GM12873 (cell line): ENCODE data around the gene FAM181A.

ENCODE experiments used
- CTCF ChIP-seq: IDR thresholded peaks from 2 replicates; pipeline ENCODE4 v1.5.1; 2012; ENCODE audit warnings: low read depth, mild to moderate bottlenecking, moderate library complexity, low read length, control low read depth; ENCODE audit not compliant: insufficient read depth; ENCODE audit errors: missing control alignments

FAM181A gene

GRCh38 chr14:93953739-93954515, 26.8 kb downstream of the FAM181A start:
- TF ChIP-seq CTCF = no peak

GRCh38 chr14:93954516-93954830, 27.3 kb downstream of the FAM181A start:
- TF ChIP-seq CTCF = no peak

DNA sequence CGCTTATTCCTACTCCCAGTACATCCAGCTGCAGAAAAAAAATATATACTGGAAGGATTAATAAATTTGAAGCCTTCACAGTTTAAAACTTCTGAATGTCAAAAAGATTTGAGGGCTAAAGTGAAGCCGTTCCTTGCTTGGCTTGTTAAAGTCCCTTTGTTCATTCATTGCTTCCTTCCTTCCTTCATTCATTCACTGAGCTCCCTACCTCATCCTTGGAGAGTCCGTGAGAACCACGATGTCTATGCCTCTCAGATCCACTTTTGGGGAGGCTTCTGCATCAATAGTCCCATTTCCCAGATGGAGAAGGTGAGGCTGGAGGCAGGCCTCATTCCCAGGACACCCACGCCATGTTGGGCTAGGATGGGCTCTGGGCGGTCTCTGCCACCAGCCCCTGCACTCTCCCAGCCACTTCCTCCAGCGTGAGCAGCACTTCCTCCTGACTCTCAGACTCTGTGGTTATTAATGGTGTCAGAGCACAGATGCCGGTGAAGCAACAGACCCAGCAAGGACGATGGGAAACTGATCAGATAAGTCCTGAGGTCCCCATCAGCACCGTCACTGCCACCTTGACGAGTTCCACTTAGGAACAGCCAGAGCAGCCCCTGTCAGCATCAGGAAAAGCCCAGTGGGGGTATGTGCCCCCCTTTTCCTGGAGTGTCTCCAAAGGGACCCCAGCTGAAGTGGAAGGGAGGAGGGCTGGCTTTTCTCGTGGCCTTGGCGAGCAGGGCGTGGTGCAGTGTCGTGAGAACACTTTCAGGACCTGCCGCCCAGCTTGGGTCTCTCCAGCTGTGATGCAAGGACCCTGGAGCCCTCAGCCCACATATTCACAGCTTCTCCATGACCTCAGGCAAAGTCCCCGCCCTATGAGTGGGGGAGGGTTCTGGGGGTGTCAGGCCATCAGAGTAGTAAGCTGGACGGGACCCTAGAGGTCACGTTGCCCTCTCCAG, 28.0 kb downstream of the FAM181A start:
- TF ChIP-seq CTCF = no peak

GRCh38 chr14:93955850-93956481, 28.8 kb downstream of the FAM181A start:
- TF ChIP-seq CTCF = no peak

- TF ChIP-seq CTCF = no peak
These were observed 29.6 kb downstream of the FAM181A start for GRCh38 chr14:93956514-93957332.

- TF ChIP-seq CTCF = no peak
These were observed 30.2 kb downstream of the FAM181A start for GRCh38 chr14:93957333-93957710.
